ENCODE measurements around the gene NKX6-2.

GRCh38 chr10:132803416-132804210 is 17.7 kb upstream of the NKX6-2 start:
- TF ChIP-seq, protein P1, sequence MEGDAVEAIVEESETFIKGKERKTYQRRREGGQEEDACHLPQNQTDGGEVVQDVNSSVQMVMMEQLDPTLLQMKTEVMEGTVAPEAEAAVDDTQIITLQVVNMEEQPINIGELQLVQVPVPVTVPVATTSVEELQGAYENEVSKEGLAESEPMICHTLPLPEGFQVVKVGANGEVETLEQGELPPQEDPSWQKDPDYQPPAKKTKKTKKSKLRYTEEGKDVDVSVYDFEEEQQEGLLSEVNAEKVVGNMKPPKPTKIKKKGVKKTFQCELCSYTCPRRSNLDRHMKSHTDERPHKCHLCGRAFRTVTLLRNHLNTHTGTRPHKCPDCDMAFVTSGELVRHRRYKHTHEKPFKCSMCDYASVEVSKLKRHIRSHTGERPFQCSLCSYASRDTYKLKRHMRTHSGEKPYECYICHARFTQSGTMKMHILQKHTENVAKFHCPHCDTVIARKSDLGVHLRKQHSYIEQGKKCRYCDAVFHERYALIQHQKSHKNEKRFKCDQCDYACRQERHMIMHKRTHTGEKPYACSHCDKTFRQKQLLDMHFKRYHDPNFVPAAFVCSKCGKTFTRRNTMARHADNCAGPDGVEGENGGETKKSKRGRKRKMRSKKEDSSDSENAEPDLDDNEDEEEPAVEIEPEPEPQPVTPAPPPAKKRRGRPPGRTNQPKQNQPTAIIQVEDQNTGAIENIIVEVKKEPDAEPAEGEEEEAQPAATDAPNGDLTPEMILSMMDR (IDR thresholded peaks at IDR 0.05), result no peak
- no peak for TF ChIP-seq POLR2A (IDR thresholded peaks at IDR 0.05)
